Measurements from ENCODE around the gene TSPAN2. TPM values are rescaled to one million over a fixed set of nuclear protein-coding genes. Genes with fewer than 3 reads are reported as not detected.

Gene TSPAN2
- total RNA-seq, 4 donors from 2014 or later: 2.8 to 7.8 (median 5.6) TPM

DNA sequence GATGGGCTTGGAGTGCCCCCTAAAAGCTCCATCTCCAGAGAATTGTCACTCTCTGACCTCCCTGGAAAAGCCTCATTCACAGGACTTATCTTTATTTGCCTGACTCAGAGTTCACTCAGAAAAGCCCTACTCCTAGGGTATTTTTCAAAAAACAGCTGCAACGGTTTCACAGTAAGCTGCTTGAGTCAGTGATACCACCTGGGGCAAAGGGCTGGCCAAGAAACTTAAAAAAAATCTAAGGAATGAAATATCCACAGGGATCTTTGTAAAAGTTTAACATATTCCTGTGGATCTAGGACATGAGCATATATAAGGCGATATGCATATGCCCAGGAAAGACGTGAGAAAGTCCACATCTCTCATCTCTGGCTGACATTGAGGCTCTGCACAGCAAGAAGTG lies 33.8 kb upstream of the TSPAN2 start:
- DNase-seq (ENCODE audit: low spot score) (no peak), ATAC-seq (ENCODE audit: low FRiP score) (no peak)

GRCh38 chr1:115121793-115122192 lies 32.5 kb upstream of the TSPAN2 start:
- ATAC-seq (ENCODE audit: low FRiP score) (no peak), DNase-seq (ENCODE audit: low spot score) (no peak)
- no peak for TF ChIP-seq CTCF (IDR thresholded peaks at IDR 0.05)

More for the DNA sequence above, 33.8 kb upstream of the TSPAN2 start:
- no peak for TF ChIP-seq CTCF (IDR thresholded peaks at IDR 0.05)

- no peak for TF ChIP-seq CTCF (IDR thresholded peaks at IDR 0.05)
- ATAC-seq (ENCODE audit: low FRiP score) (no peak), DNase-seq (ENCODE audit: low spot score) (no peak)
These were observed 31.0 kb upstream of the TSPAN2 start for GRCh38 chr1:115120296-115120695.

GRCh38 chr1:115118611-115119010 lies 29.3 kb upstream of the TSPAN2 start:
- no peak for TF ChIP-seq CTCF (IDR thresholded peaks at IDR 0.05)
- ATAC-seq (ENCODE audit: low FRiP score) (no peak), DNase-seq (ENCODE audit: low spot score) (no peak)

- no peak for DNase-seq (ENCODE audit: low spot score)
- no peak for ATAC-seq (ENCODE audit: low FRiP score)
- no peak for TF ChIP-seq CTCF (IDR thresholded peaks at IDR 0.05)
These were observed 28.8 kb upstream of the TSPAN2 start for GRCh38 chr1:115118086-115118485.

DNA sequence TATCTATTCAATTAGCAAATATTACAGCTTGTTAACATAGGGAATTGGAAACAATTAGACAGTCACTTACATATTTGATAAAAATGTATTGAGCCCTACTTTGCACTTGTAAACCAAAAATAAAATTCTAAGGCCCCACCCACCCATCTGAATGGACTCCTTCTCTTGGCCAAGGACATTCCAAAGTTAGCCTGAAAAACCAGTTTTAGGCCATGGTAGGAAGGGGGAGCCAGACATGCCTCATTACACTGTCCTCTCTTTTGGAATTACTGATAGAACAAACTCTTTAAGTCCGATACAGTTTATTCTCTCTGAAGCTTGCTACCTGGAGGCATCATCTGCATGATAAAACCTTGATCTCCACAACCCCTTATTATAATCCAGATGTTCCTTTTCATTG lies 28.0 kb upstream of the TSPAN2 start:
- DNase-seq (ENCODE audit: low spot score): no peak
- TF ChIP-seq CTCF (IDR thresholded peaks at IDR 0.05): no peak
- no peak for ATAC-seq (ENCODE audit: low FRiP score)

DNA sequence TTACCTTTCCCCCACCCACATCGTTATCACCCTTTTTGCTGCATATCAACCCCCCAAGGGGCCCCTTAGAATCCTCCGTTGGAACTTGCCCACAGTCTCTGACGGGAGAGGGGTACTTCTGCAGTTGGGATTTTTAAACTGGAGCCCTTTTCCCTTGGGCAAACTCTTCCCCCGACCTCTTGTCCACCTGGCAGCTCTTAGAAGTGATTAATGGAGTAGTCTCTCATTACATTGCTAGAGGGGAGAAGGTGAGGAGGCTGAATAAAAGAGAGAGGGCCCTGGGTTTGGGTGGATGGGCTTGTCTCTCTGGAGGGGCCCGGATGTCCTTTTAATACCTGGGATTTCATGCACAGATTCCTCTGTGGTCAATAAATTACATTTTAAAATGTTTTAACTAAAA lies 27.2 kb upstream of the TSPAN2 start:
- ATAC-seq (ENCODE audit: low FRiP score) (no peak), DNase-seq (ENCODE audit: low spot score) (no peak)
- TF ChIP-seq CTCF (IDR thresholded peaks at IDR 0.05): no peak
